ENCODE results near the gene LRTM1.

The LRTM1 gene

DNA sequence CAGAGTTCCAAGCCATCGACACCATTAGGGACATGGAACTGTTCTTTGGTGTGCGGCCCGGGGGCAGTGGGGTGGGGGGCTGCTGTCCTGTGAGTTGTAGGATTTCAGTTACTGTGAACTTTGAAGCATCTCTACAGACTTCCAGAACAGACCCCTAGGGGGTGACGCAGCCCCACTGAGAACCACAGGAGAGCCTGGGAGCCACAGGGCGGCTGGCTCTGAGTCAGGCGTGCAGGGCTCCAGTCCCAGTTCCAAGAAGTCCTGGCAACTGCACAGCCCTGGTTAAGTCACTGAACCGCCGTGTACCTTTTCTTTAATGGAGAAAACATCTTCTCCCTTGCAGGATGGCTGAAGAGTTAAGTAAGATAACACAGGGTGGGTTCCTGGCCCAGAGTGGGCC lies 23.5 kb upstream of the LRTM1 start:
- no peaks in the 10 kb centered on the region for H3K36me3 ChIP-seq
- DNase-seq, result peak; percentile 66
- H3K27me3 ChIP-seq, result no peaks in the 10 kb centered on the region
- H3K4me1 ChIP-seq, result no peaks in the 10 kb centered on the region
- no peak overlapping the region for H3K4me3 ChIP-seq (ENCODE audit: low read depth, low read length)
- H3K9me3 ChIP-seq, result no peaks in the 10 kb centered on the region
- TF ChIP-seq, protein P1, sequence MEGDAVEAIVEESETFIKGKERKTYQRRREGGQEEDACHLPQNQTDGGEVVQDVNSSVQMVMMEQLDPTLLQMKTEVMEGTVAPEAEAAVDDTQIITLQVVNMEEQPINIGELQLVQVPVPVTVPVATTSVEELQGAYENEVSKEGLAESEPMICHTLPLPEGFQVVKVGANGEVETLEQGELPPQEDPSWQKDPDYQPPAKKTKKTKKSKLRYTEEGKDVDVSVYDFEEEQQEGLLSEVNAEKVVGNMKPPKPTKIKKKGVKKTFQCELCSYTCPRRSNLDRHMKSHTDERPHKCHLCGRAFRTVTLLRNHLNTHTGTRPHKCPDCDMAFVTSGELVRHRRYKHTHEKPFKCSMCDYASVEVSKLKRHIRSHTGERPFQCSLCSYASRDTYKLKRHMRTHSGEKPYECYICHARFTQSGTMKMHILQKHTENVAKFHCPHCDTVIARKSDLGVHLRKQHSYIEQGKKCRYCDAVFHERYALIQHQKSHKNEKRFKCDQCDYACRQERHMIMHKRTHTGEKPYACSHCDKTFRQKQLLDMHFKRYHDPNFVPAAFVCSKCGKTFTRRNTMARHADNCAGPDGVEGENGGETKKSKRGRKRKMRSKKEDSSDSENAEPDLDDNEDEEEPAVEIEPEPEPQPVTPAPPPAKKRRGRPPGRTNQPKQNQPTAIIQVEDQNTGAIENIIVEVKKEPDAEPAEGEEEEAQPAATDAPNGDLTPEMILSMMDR (IDR thresholded peaks at IDR 0.05; ENCODE audit: low read depth, low read length), result peak; percentile 56

DNA sequence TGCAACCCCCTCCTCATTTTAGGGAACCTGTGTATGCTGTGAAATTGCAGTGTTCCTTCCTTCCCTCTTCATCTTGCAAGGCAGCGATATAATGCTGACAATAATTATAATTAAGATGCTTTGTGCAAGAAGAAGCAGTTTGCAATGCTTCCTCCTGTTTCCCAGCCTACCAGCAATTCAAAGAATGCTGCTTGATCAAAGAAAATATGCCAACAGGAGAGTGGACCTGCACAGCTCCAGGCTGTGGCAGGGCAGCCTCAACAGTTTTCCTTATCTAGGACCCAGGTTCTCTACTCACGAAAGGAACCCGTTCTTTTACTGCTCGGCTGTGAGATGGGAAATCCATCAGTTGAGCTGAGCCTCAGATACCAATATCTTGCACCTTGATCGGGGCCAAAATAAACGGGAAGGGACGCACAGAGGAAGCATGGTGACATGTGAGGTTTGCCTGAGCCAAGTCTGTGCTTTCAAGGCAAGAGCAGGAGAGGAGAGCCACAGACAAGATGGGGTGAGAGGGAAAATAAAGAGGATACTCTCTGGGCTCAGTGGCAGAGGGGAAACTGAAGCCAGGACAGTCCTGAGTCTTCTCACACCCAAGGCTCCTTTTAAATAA lies 22.6 kb upstream of the LRTM1 start:
- no peaks in the 10 kb centered on the region for H3K9me3 ChIP-seq
- H3K4me3 ChIP-seq (ENCODE audit: low read depth, low read length), result no peak overlapping the region
- TF ChIP-seq, protein P1 (IDR thresholded peaks at IDR 0.05; ENCODE audit: low read depth, low read length), result no peak
- H3K4me1 ChIP-seq, result no peaks in the 10 kb centered on the region
- no peaks in the 10 kb centered on the region for H3K36me3 ChIP-seq
- H3K27me3 ChIP-seq, result no peaks in the 10 kb centered on the region
- DNase-seq, result no peak

DNA sequence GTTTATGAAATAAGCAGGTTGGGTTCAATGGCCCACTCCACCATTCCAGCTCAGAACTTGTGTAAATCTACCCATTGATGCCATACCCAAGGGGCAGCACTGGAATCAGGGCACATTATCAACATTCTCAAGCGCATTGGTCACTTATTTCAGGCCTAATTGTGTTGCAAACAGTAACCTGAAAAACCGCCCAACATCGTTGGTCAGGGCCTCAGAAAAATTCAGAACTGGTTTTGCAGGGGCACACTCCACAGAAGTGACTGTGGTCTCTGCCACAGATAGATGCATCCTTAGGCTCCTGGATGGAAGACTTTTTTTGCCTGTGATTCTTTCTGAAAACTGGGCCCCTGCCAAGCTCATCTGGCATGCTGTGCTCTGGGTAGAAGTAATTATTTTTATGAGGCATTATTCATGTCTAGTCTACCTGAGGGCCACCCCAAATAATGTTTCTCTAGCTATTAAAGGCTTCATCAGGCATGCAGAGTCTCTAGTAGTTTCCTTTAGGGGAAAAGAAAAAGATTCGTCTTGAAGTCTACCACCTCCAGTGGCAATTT lies 21.7 kb upstream of the LRTM1 start:
- DNase-seq, result no peak
- H3K27me3 ChIP-seq, result no peaks in the 10 kb centered on the region
- no peaks in the 10 kb centered on the region for H3K36me3 ChIP-seq
- TF ChIP-seq, protein P1 (IDR thresholded peaks at IDR 0.05; ENCODE audit: low read depth, low read length), result no peak
- no peaks in the 10 kb centered on the region for H3K9me3 ChIP-seq
- no peaks in the 10 kb centered on the region for H3K4me1 ChIP-seq
- no peak overlapping the region for H3K4me3 ChIP-seq (ENCODE audit: low read depth, low read length)

- Histone ChIP-seq H3K4me3 (ENCODE audit: low read depth, low read length) (no peak overlapping the region), H3K27me3 (no peaks in the 10 kb centered on the region), H3K4me1 (no peaks in the 10 kb centered on the region), H3K9me3 (no peaks in the 10 kb centered on the region), H3K36me3 (no peaks in the 10 kb centered on the region)
- DNase-seq, result no peak
- TF ChIP-seq, protein P1 (IDR thresholded peaks at IDR 0.05; ENCODE audit: low read depth, low read length), result no peak
These were observed 14.0 kb upstream of the LRTM1 start for GRCh38 chr3:54941690-54942362.

DNA sequence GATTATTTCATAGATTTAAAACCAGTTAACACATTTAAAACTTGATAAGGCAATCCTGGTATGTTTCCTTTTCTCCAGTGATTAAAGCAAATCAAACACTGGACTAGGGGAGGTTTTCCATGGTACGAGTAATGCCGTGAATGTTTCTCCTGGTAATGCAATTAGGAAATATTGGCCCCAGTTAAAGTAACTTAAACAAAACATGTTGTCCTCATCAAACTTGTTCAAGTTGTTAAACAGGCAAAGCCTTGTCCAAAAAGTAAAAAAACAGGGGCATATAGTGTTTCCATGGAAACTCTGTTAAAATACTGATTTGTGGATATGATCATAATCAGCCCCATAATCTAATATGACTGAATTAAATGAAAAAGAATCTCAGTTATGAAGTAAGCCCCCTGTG lies 13.1 kb upstream of the LRTM1 start:
- Histone ChIP-seq H3K4me3 (ENCODE audit: low read depth, low read length) (no peak overlapping the region), H3K4me1 (no peaks in the 10 kb centered on the region), H3K36me3 (no peaks in the 10 kb centered on the region), H3K9me3 (no peaks in the 10 kb centered on the region), H3K27me3 (no peaks in the 10 kb centered on the region)
- TF ChIP-seq, protein P1 (IDR thresholded peaks at IDR 0.05; ENCODE audit: low read depth, low read length), result no peak
- DNase-seq, result no peak
